Prostate gland (tissue), 2 donors: ENCODE measurements around the gene RSPO3. TPM values are rescaled to one million over a fixed set of nuclear protein-coding genes. Genes with fewer than 3 reads are reported as not detected.

Source experiments
- DNase-seq: peaks from one replicate; pipeline ENCODE4 v3.0.0-alpha.2; 2019; ENCODE audit warnings: low spot score
- H3K27ac ChIP-seq, 2 donors: fragments of 200-600 bp; sonication (generic); 2 replicates each; pipeline ENCODE4 v1.5.1; 2017 to 2019
- H3K27me3 ChIP-seq: fragments of 200-600 bp; sonication (generic); replicated peaks from 2 replicates; pipeline ENCODE4 v1.5.1; 2019; ENCODE audit not compliant: insufficient read depth
- H3K36me3 ChIP-seq, 2 donors: fragments of 200-600 bp; sonication (generic); 1 replicate in 1 of 2; 2 replicates in 1 of 2; pipeline versions ENCODE4 v1.5.1 to v1.8.1; 2017 to 2019
- H3K4me1 ChIP-seq: fragments of 200-600 bp; sonication (generic); replicated peaks from 2 replicates; pipeline ENCODE4 v1.5.1; 2019
- H3K4me3 ChIP-seq, 2 donors: fragments of 200-600 bp; sonication (generic); 2 replicates each; pipeline ENCODE4 v1.5.1; 2017 to 2019
- H3K9me3 ChIP-seq: fragments of 200-600 bp; sonication (generic); 2 replicates; pipeline ENCODE4 v1.5.1; 2017
- CTCF ChIP-seq, 4 experiments: fragments of 200-600 bp in 2 of 4; fragments of 450-650 bp in 2 of 4; sonication (generic) in 2 of 4; IDR thresholded peaks; 1 replicate in 3 of 4; 2 replicates in 1 of 4; pipeline ENCODE4 v1.5.1; 2016 to 2019; ENCODE audit warnings: antibody characterized with exemption in 4 of 4, mild to moderate bottlenecking in 2 of 4, moderate library complexity in 2 of 4
- POLR2A ChIP-seq: fragments of 450-650 bp; IDR thresholded peaks from one replicate; pipeline ENCODE4 v1.6.1; 2016; ENCODE audit warnings: antibody characterized with exemption, mild to moderate bottlenecking
- POLR2AphosphoS5 ChIP-seq: sonication (generic); formaldehyde crosslinking; IDR thresholded peaks from one replicate; pipeline ENCODE4 v1.6.1; 2017; ENCODE audit warnings: antibody characterized with exemption
- WGBS: methylation state at CpG from one replicate; pipeline ENCODE4 v1.1.5; 2018; 5-methylcytosine and 5-hydroxymethylcytosine counted together
- intact Hi-C: fragments of 100-400 bp; cut with DNase I; formaldehyde crosslinking; loops from one replicate; pipeline ENCODE4 v1.14.2; 2022
- total RNA-seq, 2 donors: library from RNA; depleted of rRNA; stranded (reverse); fragments of >200 nt; gene quantifications; one replicate each; pipeline ENCODE4 v1.1.0, GENCODE V29; 2016

The RSPO3 gene
- total RNA-seq, 2 donors from 2014 or later: 1.9 to 4.8 TPM

- intact Hi-C loops: no loop called here
- no peaks in the 10 kb centered on the region for H3K36me3 ChIP-seq
- no peaks in the 10 kb centered on the region for H3K9me3 ChIP-seq
- WGBS: 27% methylated on average over 5 of the region's 5 CpGs
- DNase-seq: no peak
- TF ChIP-seq POLR2AphosphoS5 (no peak), CTCF (IDR thresholded peaks at IDR 0.05) (no peak), POLR2A (no peak)
- H3K27ac ChIP-seq: no peak overlapping the region
- no peaks in the 10 kb centered on the region for H3K27me3 ChIP-seq
- H3K4me3 ChIP-seq: no peak overlapping the region
- H3K4me1 ChIP-seq: no peaks in the 10 kb centered on the region
Measured at GRCh38 chr6:127146932-127147331, 28.5 kb downstream of the RSPO3 start.

GRCh38 chr6:127147534-127147933 is 29.1 kb downstream of the RSPO3 start:
- Histone ChIP-seq H3K4me3 (no peak overlapping the region), H3K27me3 (no peaks in the 10 kb centered on the region), H3K9me3 (no peaks in the 10 kb centered on the region), H3K4me1 (no peaks in the 10 kb centered on the region), H3K27ac (no peak overlapping the region), H3K36me3 (no peaks in the 10 kb centered on the region)
- TF ChIP-seq CTCF (IDR thresholded peaks at IDR 0.05): no peak
- TF ChIP-seq POLR2AphosphoS5: no peak
- TF ChIP-seq POLR2A: no peak
- WGBS: 72% methylated on average over 2 of the region's 2 CpGs
- intact Hi-C loops: no loop called here
- no peak for DNase-seq

DNA sequence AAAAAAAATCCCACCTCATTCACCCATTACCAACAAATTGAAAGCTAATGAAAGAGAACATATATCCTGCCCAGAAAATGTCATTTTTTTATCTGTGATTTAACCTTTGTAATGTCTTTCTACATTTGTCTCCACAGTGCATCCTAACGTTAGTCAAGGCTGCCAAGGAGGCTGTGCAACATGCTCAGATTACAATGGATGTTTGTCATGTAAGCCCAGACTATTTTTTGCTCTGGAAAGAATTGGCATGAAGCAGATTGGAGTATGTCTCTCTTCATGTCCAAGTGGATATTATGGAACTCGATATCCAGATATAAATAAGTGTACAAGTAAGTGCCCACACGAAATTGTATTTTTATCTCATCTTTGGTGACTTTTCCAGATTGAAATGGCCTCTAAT is 30.0 kb downstream of the RSPO3 start:
- H3K27me3 ChIP-seq: no peaks in the 10 kb centered on the region
- 27% methylated on average over 3 of the region's 3 CpGs for WGBS
- no peaks in the 10 kb centered on the region for H3K4me1 ChIP-seq
- H3K4me3 ChIP-seq: no peak overlapping the region
- no peak overlapping the region for H3K27ac ChIP-seq
- intact Hi-C loops: no loop called here
- no peak for DNase-seq
- no peaks in the 10 kb centered on the region for H3K9me3 ChIP-seq
- H3K36me3 ChIP-seq: no peaks in the 10 kb centered on the region
- no peak for TF ChIP-seq POLR2A
- TF ChIP-seq POLR2AphosphoS5: no peak
- no peak for TF ChIP-seq CTCF (IDR thresholded peaks at IDR 0.05)

- WGBS: 96% methylated on average over 3 of the region's 3 CpGs
Measured at GRCh38 chr6:127154509-127154908, 36.0 kb downstream of the RSPO3 start.

More at GRCh38 chr6:127154509-127154908, 36.0 kb downstream of the RSPO3 start:
- Histone ChIP-seq H3K9me3 (no peaks in the 10 kb centered on the region), H3K4me3 (no peak overlapping the region), H3K36me3 (no peaks in the 10 kb centered on the region), H3K4me1 (no peaks in the 10 kb centered on the region), H3K27me3 (no peaks in the 10 kb centered on the region), H3K27ac (no peak overlapping the region)
- intact Hi-C loops: no loop called here
- TF ChIP-seq CTCF (IDR thresholded peaks at IDR 0.05): no peak
- TF ChIP-seq POLR2AphosphoS5: no peak
- no peak for TF ChIP-seq POLR2A
- no peak for DNase-seq
